ENCODE results near the gene ATP8B4.
A peak's percentile ranks its signal among the peaks of the same experiment; 100 is the strongest.

ATP8B4 gene

GRCh38 chr15:50028326-50028725 lies 90.7 kb downstream of the ATP8B4 start:
- TF ChIP-seq CTCF (conservative IDR thresholded peaks at IDR 0.05; ENCODE audit: low read depth, low read length) = no peak
- H3K4me3 ChIP-seq (ENCODE audit: low read depth, low read length) = no peak overlapping the region
- DNase-seq (ENCODE audit: low read depth) = no peak

GRCh38 chr15:50024281-50024680 lies 94.8 kb downstream of the ATP8B4 start:
- H3K4me3 ChIP-seq (ENCODE audit: low read depth, low read length) = peak overlapping the region; percentile 25
- peak; percentile 77 for DNase-seq (ENCODE audit: low read depth)
- TF ChIP-seq CTCF (conservative IDR thresholded peaks at IDR 0.05; ENCODE audit: low read depth, low read length) = no peak

DNA sequence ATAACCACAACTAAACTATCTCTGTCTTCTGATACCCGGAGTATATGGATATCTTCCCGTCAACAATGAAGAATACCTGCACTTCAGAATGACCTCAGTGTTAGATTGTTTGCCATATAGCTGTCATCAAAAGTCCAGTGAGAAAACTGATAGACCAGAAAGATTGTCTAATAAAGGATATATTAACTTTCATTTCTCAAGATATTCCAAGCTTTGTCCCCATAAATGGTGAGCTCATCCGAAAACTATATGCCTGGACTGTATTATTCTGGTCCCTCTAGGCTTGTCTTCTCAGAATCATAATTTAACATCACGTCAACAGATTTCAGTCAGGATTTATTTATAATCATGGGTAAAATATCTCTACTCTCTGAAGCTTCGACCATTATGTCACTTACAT lies 100.5 kb downstream of the ATP8B4 start:
- H3K4me3 ChIP-seq (ENCODE audit: low read depth, low read length) = no peak overlapping the region
- no peak for DNase-seq (ENCODE audit: low read depth)
- no peak for TF ChIP-seq CTCF (conservative IDR thresholded peaks at IDR 0.05; ENCODE audit: low read depth, low read length)

- H3K4me3 ChIP-seq (ENCODE audit: low read depth, low read length) = no peak overlapping the region
- DNase-seq (ENCODE audit: low read depth) = peak; percentile 74
- no peak for TF ChIP-seq CTCF (conservative IDR thresholded peaks at IDR 0.05; ENCODE audit: low read depth, low read length)
These were observed 101.5 kb downstream of the ATP8B4 start for GRCh38 chr15:50017522-50017921.

DNA sequence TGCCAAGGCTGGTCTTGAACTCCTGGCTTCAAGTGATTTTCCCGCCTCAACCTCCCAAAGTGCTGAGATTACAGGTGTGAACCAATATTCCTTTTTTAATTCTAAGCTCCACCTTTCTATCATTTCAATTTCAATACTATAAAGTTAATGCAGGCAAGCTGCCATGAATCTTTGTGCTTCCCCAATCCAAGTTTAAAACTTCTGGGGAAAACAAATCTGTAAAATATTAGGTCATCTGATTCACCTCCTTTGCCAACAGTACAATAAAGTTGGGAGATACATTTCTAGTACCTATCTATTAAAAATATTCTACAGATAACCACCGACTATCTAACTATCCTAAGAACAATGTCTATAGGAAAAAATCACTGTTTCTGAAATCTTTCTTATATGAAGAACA lies 102.1 kb downstream of the ATP8B4 start:
- H3K4me3 ChIP-seq (ENCODE audit: low read depth, low read length) = no peak overlapping the region
- DNase-seq (ENCODE audit: low read depth) = no peak
- TF ChIP-seq CTCF (conservative IDR thresholded peaks at IDR 0.05; ENCODE audit: low read depth, low read length) = no peak

DNA sequence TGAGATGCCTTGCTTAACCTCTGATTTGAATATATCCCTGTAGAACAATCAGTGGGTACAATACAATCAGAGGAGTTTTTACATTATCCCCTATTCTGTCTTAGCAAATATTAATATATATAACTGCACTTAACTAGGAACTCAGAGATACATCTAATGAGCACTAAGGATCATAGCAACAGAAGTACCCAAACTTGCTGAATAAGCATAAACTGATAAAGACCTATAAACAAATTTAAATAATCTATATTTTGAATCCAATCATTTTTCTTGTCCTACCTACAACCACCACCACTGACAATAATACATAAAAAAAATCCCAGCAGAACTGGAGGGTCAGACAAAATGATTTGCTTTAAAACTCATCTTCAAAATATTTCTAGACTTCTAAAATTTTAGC lies 106.2 kb downstream of the ATP8B4 start:
- no peak overlapping the region for H3K4me3 ChIP-seq (ENCODE audit: low read depth, low read length)
- no peak for TF ChIP-seq CTCF (conservative IDR thresholded peaks at IDR 0.05; ENCODE audit: low read depth, low read length)
- DNase-seq (ENCODE audit: low read depth) = no peak

- no peak for TF ChIP-seq CTCF (conservative IDR thresholded peaks at IDR 0.05; ENCODE audit: low read depth, low read length)
- H3K4me3 ChIP-seq (ENCODE audit: low read depth, low read length) = no peak overlapping the region
- DNase-seq (ENCODE audit: low read depth) = no peak
These were observed 109.4 kb downstream of the ATP8B4 start for GRCh38 chr15:50009634-50010033.

Data from choroid plexus epithelial cell (primary cell).